Smooth muscle cell (in vitro differentiated cells): ENCODE data around the gene CUX1. TPM values are rescaled to one million over a fixed set of nuclear protein-coding genes. Genes with fewer than 3 reads are reported as not detected.

Experiments
- DNase-seq: peaks from one replicate; lab custom pipeline; 2025; ENCODE audit not compliant: unreplicated experiment; lab: John Stamatoyannopoulos, UW
- H2AFZ ChIP-seq: fragments of 200-600 bp; sonication (generic); 2 replicates; pipeline ENCODE4 v1.6.0; 2016; ENCODE audit warnings: antibody characterized with exemption, low read depth, mild to moderate bottlenecking
- H3F3A ChIP-seq: fragments of 200-600 bp; sonication (generic); 2 replicates; pipeline ENCODE4 v1.6.0; 2017; ENCODE audit warnings: antibody characterized with exemption, low read depth
- H3K27ac ChIP-seq: fragments of 200-600 bp; sonication (generic); 2 replicates; pipeline ENCODE4 v1.5.1; 2016; ENCODE audit warnings: low read depth, mild to moderate bottlenecking
- H3K27me3 ChIP-seq: fragments of 200-600 bp; sonication (generic); 2 replicates; pipeline ENCODE4 v1.6.1; 2016; ENCODE audit warnings: low read depth, mild to moderate bottlenecking
- H3K36me3 ChIP-seq: fragments of 200-600 bp; sonication (generic); 2 replicates; pipeline ENCODE4 v1.5.1; 2016; ENCODE audit warnings: low read depth
- H3K4me1 ChIP-seq: fragments of 200-600 bp; sonication (generic); 2 replicates; pipeline ENCODE4 v1.5.1; 2016; ENCODE audit warnings: low read depth
- H3K4me2 ChIP-seq: fragments of 200-600 bp; sonication (generic); 2 replicates; pipeline ENCODE4 v1.6.0; 2016; ENCODE audit warnings: mild to moderate bottlenecking
- H3K4me3 ChIP-seq: fragments of 200-600 bp; sonication (generic); 2 replicates; pipeline ENCODE4 v1.5.1; 2016; ENCODE audit warnings: mild to moderate bottlenecking
- H3K79me2 ChIP-seq: fragments of 200-600 bp; sonication (generic); 2 replicates; pipeline ENCODE4 v1.6.0; 2016; ENCODE audit warnings: low read depth, mild to moderate bottlenecking
- H3K9ac ChIP-seq: fragments of 200-600 bp; sonication (generic); 2 replicates; pipeline ENCODE4 v1.6.0; 2016; ENCODE audit warnings: low read depth
- H3K9me3 ChIP-seq: fragments of 200-600 bp; sonication (generic); replicated peaks from 2 replicates; pipeline ENCODE4 v1.5.1; 2016; ENCODE audit warnings: low read depth
- H4K20me1 ChIP-seq: fragments of 200-600 bp; sonication (generic); 2 replicates; pipeline ENCODE4 v1.6.0; 2016; ENCODE audit warnings: low read depth
- WGBS: methylation state at CpG from one replicate; pipeline ENCODE4 v1.1.7; 2016; ENCODE audit warnings: low lambda C conversion rate; 5-methylcytosine and 5-hydroxymethylcytosine counted together
- polyA plus RNA-seq: library from polyadenylated mRNA; unstranded; fragments of >200 nt; fragmentation: Nextera tagmentation; extraction: Ambion mirVana; gene quantifications from 2 replicates; pipeline ENCODE4 v1.2.1, GENCODE V29; 2016
- total RNA-seq: library from RNA; depleted of rRNA; stranded (reverse); fragments of >200 nt; gene quantifications from 2 replicates; pipeline ENCODE4 v1.2.3, GENCODE V29; 2014
- TF ChIP-seq, protein P1 (sequence below): fragments of 200-600 bp; sonication (generic); IDR thresholded peaks from 2 replicates; pipeline ENCODE4 v1.5.1; 2017; ENCODE audit warnings: borderline replicate concordance, mild to moderate bottlenecking, antibody characterized with exemption; ENCODE audit not compliant: insufficient read depth, poor library complexity, severe bottlenecking

CUX1 gene
- total and polyA plus RNA-seq, 2 experiments from 2014 or later: 56.3 to 78.4 TPM

- Histone ChIP-seq H3F3A (no peaks in the 10 kb centered on the region), H3K9me3 (no peaks in the 10 kb centered on the region), H3K27ac (no peak overlapping the region), H3K27me3 (no peaks in the 10 kb centered on the region), H4K20me1 (peaks cover 24% of the 10 kb centered on the region), H3K36me3 (no peaks in the 10 kb centered on the region), H2AFZ (no peak overlapping the region), H3K4me2 (no peak overlapping the region), H3K4me3 (no peak overlapping the region), H3K9ac (no peak overlapping the region), H3K4me1 (no peaks in the 10 kb centered on the region), H3K79me2 (peaks cover 25% of the 10 kb centered on the region)
- DNase-seq: no peak
- 86% methylated on average over 14 of the region's 14 CpGs for WGBS
- TF ChIP-seq, protein P1, sequence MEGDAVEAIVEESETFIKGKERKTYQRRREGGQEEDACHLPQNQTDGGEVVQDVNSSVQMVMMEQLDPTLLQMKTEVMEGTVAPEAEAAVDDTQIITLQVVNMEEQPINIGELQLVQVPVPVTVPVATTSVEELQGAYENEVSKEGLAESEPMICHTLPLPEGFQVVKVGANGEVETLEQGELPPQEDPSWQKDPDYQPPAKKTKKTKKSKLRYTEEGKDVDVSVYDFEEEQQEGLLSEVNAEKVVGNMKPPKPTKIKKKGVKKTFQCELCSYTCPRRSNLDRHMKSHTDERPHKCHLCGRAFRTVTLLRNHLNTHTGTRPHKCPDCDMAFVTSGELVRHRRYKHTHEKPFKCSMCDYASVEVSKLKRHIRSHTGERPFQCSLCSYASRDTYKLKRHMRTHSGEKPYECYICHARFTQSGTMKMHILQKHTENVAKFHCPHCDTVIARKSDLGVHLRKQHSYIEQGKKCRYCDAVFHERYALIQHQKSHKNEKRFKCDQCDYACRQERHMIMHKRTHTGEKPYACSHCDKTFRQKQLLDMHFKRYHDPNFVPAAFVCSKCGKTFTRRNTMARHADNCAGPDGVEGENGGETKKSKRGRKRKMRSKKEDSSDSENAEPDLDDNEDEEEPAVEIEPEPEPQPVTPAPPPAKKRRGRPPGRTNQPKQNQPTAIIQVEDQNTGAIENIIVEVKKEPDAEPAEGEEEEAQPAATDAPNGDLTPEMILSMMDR: no peak
Observed at GRCh38 chr7:102073931-102074880, 256.8 kb downstream of the CUX1 start.

DNA sequence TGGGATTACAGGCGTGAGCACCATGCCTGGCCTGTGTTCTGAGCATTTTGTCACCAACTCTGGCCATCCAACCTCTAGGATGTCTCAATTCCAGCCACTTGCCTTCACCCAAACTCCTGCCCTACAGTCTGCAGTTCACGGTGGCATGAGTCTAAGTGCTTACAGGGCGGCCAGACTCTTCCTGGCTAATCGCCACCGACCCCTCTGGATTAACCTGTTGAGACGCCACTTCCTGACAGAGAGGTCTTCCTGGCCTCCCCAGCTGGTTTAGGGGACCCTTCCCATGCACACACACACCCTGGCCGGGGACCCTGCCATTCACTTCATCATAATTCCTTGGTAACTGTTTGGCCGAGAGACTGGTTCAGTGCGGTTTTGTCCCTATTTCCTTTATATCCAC is 257.7 kb downstream of the CUX1 start:
- Histone ChIP-seq H3K36me3 (no peaks in the 10 kb centered on the region), H3K79me2 (peaks cover 29% of the 10 kb centered on the region), H3K27ac (no peak overlapping the region), H2AFZ (no peak overlapping the region), H3K4me2 (no peak overlapping the region), H4K20me1 (peaks cover 33% of the 10 kb centered on the region), H3F3A (no peaks in the 10 kb centered on the region), H3K9ac (no peak overlapping the region), H3K9me3 (no peaks in the 10 kb centered on the region), H3K4me3 (no peak overlapping the region), H3K27me3 (no peaks in the 10 kb centered on the region), H3K4me1 (peaks cover 8% of the 10 kb centered on the region)
- 96% methylated on average over 9 of the region's 9 CpGs for WGBS
- no peak for DNase-seq
- TF ChIP-seq, protein P1: no peak

DNA sequence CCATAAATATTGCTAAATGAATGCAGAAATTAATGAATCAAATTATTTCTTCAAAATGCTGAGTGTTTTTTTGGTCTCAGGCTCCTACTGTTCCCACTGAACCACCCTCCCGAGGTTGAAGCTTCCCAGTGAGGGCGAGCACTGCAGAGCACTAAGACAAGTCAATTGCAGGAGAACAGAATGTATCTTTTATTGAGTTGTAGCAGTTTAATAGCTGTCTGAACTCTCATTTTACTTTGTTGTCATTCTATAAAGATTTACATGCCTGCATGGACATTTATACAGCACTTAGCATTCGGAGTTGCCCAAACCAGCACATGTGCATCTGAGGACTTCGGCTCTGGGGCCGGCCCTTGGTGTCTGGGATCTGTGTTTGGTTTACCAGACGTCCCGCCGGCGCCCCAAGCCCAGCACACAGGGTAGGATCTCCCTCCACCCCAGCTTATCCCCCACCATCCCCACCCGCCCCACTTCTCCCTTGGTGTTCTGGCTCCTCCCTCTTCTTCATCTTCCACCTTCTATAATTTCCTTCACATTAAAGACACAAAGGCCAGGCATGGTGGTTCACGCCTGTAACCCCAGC is 258.2 kb downstream of the CUX1 start:
- H3K4me3 ChIP-seq: no peak overlapping the region
- H2AFZ ChIP-seq: no peak overlapping the region
- TF ChIP-seq, protein P1: no peak
- WGBS: 97% methylated on average over 11 of the region's 11 CpGs
- H3K36me3 ChIP-seq: no peaks in the 10 kb centered on the region
- H4K20me1 ChIP-seq: peaks cover 36% of the 10 kb centered on the region
- H3K27me3 ChIP-seq: no peaks in the 10 kb centered on the region
- H3K79me2 ChIP-seq: peaks cover 26% of the 10 kb centered on the region
- no peak overlapping the region for H3K9ac ChIP-seq
- H3K27ac ChIP-seq: no peak overlapping the region
- no peaks in the 10 kb centered on the region for H3F3A ChIP-seq
- no peaks in the 10 kb centered on the region for H3K9me3 ChIP-seq
- H3K4me1 ChIP-seq: peaks cover 8% of the 10 kb centered on the region
- no peak overlapping the region for H3K4me2 ChIP-seq
- no peak for DNase-seq
